ENCODE measurements around the gene AMZ2. TPM values are rescaled to one million over a fixed set of nuclear protein-coding genes. Genes with fewer than 3 reads are reported as not detected.
"Not testable (repeated sequence)": the region's sequence is repeated elsewhere in the genome, so short reads cannot be mapped to it uniquely, and the experiment has no call there.

AMZ2 gene
- total RNA-seq: 58.2 TPM

- DNase-seq: peak; percentile 94
Measured at GRCh38 chr17:68247445-68248198, at the start of gene AMZ2. TSS of gene AMZ2 (plus strand) at chr17:68248043. CDS start at chr17:68250188, 2,145 bp downstream.

- DNase-seq: no peak
Measured at GRCh38 chr17:68198931-68199836, 48.7 kb upstream of the AMZ2 start.

GRCh38 chr17:68199837-68200688 lies 47.8 kb upstream of the AMZ2 start:
- no peak for DNase-seq

GRCh38 chr17:68200689-68201417 lies 47.0 kb upstream of the AMZ2 start:
- no peak for DNase-seq

- not testable (repeated sequence) for DNase-seq
Measured at GRCh38 chr17:68201418-68201771, 46.4 kb upstream of the AMZ2 start.

- not testable (repeated sequence) for DNase-seq
Measured at GRCh38 chr17:68202321-68202720, 45.5 kb upstream of the AMZ2 start.

- DNase-seq: no peak
Measured at GRCh38 chr17:68204736-68205135, 43.1 kb upstream of the AMZ2 start.

- DNase-seq: peak; percentile 90
Measured at GRCh38 chr17:68205251-68205807, 42.5 kb upstream of the AMZ2 start.

GRCh38 chr17:68205808-68206720 lies 41.8 kb upstream of the AMZ2 start:
- no peak for DNase-seq

- DNase-seq: no peak
Measured at GRCh38 chr17:68207651-68208253, 40.1 kb upstream of the AMZ2 start.

GRCh38 chr17:68208651-68209050 lies 39.2 kb upstream of the AMZ2 start:
- DNase-seq: not testable (repeated sequence)

GRCh38 chr17:68209191-68209900 lies 38.5 kb upstream of the AMZ2 start:
- not testable (repeated sequence) for DNase-seq

GRCh38 chr17:68210570-68211315 lies 37.1 kb upstream of the AMZ2 start:
- no peak for DNase-seq

GRCh38 chr17:68213428-68214411 lies 34.1 kb upstream of the AMZ2 start:
- not testable (repeated sequence) for DNase-seq

GRCh38 chr17:68215453-68215852 lies 32.4 kb upstream of the AMZ2 start:
- DNase-seq: not testable (repeated sequence)

- not testable (repeated sequence) for DNase-seq
Measured at GRCh38 chr17:68219429-68219828, 28.4 kb upstream of the AMZ2 start.

- DNase-seq: not testable (repeated sequence)
Measured at GRCh38 chr17:68220186-68220585, 27.7 kb upstream of the AMZ2 start.

All from occipital lobe (tissue), 2 donors.